Ovary (tissue), 3 donors: ENCODE results near the gene SORCS3.

Experiments used
- CTCF ChIP-seq, 3 donors: fragments of 450-650 bp in 2 of 3; fragments of 200-600 bp in 1 of 3; IDR thresholded peaks; one replicate each; pipeline versions ENCODE4 v1.5.1 to v1.8.0; 2016 to 2022; ENCODE audit warnings: antibody characterized with exemption in 3 of 3, mild to moderate bottlenecking in 1 of 3
- EP300 ChIP-seq: sonication (generic); formaldehyde crosslinking; IDR thresholded peaks from one replicate; pipeline ENCODE4 v1.6.1; 2017; ENCODE audit warnings: antibody characterized with exemption
- POLR2A ChIP-seq: fragments of 450-650 bp; IDR thresholded peaks from one replicate; pipeline ENCODE4 v1.6.1; 2017; ENCODE audit warnings: antibody characterized with exemption, mild to moderate bottlenecking, moderate library complexity
- donor health status: DM: no; HTN: no; CAD: no.

- no peak for TF ChIP-seq CTCF (IDR thresholded peaks at IDR 0.05)
- no peak for TF ChIP-seq POLR2A
- TF ChIP-seq EP300 = no peak
Observed at GRCh38 chr10:104867966-104868598, 227.0 kb downstream of the SORCS3 start.
